Measurements from ENCODE around the gene PCP2.

The PCP2 gene

DNA sequence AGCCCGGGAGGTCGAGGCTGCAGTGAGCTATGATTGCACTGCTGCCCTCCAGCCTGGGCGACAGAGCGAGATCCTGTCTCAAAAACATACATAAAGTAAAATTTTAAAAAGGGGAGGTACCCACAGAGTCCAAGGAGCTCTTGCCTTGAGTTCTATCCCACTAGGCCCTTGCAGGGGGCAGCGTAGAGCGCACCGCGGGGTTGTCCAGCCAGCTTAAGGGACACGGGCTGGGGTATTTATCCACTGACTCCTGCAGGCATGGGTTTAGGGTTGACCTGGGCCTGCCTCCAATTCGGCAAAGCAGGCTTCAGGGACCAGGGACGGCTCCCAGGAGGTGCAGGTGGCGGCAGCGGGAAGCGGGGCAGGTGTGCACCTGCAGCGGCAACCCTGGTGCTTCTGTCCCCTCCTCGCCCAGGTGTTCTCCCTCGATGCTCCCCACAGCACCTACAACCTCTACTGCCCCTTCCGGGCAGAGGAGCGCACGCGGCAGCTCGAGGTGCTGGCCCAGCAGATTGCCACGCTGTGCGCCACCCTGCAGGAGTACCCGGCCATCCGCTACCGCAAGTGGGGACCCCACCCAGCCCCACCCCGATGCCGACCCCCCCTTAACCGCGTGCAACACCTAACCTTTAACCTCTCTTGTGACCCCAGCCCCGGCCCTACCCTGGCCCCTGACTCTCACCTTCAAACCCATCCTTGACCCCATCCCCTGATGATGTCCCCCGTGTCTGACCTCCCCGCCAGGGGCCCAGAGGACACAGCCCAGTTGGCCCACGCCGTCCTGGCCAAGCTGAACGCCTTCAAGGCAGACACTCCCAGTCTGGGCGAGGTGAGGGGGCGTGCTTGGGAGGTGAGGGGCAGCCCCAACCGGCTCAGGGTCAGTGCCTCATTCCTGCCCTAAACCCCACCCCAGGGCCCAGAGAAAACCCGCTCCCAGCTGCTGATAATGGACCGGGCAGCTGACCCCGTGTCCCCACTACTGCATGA lies 8.1 kb upstream of the PCP2 start:
- TF ChIP-seq, protein P1, sequence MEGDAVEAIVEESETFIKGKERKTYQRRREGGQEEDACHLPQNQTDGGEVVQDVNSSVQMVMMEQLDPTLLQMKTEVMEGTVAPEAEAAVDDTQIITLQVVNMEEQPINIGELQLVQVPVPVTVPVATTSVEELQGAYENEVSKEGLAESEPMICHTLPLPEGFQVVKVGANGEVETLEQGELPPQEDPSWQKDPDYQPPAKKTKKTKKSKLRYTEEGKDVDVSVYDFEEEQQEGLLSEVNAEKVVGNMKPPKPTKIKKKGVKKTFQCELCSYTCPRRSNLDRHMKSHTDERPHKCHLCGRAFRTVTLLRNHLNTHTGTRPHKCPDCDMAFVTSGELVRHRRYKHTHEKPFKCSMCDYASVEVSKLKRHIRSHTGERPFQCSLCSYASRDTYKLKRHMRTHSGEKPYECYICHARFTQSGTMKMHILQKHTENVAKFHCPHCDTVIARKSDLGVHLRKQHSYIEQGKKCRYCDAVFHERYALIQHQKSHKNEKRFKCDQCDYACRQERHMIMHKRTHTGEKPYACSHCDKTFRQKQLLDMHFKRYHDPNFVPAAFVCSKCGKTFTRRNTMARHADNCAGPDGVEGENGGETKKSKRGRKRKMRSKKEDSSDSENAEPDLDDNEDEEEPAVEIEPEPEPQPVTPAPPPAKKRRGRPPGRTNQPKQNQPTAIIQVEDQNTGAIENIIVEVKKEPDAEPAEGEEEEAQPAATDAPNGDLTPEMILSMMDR (conservative IDR thresholded peaks at IDR 0.05), result no peak

DNA sequence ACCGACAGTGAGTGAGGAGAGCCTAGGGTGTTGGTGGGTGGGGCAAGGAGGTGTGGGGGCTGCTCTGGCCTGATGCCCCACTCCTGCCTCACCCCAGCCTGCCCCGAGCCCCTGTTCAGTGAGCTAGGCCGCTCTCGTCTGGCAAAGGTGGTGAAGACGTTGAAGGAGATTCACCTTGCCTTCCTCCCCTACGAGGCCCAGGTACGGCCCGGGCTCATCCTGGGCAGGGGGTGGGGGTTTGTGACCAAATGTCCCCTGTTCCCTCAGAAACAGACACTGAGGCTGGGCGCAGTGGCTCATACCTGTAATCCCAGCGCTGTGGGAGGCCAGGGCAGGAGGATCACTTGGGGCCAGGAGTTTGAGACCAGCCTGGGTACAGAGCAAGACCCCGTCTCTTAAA lies 7.3 kb upstream of the PCP2 start:
- TF ChIP-seq, protein P1 (conservative IDR thresholded peaks at IDR 0.05), result no peak
- H3K27ac ChIP-seq, result no peak overlapping the region

More for the DNA sequence above, 8.1 kb upstream of the PCP2 start:
- H3K27ac ChIP-seq, result no peak overlapping the region

DNA sequence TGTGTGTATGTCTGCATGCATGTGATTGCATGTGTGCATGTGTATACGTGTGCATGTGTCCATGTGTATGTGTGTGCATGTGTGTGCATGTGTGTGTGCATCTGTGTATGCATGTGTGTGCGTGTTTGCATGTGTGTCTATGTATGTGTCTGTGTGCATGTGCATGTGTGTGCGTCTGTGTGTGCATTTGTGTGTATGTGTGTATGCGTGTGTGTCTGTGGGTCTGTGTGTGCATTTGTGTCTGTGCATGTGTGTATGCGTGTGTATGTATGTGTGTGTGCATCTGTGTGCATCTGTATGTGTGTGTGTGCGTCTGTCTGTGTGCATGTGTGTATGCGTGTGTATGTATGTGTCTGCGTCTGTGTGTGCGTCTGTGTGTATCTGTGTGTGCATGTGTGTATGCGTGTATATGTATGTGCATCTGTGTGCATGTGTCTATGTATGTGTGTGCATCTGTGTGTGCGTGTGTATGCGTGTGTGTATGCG lies 6.4 kb upstream of the PCP2 start:
- no peak overlapping the region for H3K27ac ChIP-seq

DNA sequence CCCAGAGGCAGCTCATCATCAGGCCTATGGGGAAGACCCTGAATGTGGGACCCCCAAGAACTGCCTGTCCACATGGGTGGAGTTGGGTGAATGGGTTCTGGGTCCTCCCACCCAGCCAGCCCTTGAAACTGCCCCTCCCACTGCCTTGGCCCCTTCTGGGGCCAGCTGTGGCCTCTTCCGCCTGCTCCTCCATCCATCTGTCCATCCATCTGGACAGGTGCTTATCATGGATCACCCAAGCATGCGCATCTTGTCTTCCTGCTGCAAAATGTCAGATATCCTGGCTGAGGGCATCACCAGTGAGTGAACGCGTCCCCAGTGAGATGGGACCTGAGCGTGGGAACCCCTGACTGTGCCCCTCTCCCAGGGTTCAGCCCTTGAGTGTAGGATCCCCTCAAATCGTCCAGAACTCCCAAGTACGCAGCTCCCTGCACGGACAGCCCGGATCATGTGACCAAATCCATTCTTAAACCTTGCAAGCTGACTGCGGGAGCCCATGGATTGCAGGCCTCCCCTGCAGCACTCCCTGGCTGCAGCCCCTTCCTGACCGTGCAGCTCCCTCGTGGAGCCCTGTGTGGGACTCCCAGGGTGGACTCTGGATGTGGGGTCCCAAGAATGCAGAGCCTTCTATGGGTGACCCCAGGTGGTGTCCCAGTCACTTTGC lies 5.4 kb upstream of the PCP2 start:
- no peak overlapping the region for H3K27ac ChIP-seq
- TF ChIP-seq, protein P1 (conservative IDR thresholded peaks at IDR 0.05), result no peak

More for the DNA sequence above, 6.4 kb upstream of the PCP2 start:
- TF ChIP-seq, protein P1 (conservative IDR thresholded peaks at IDR 0.05), result no peak

DNA sequence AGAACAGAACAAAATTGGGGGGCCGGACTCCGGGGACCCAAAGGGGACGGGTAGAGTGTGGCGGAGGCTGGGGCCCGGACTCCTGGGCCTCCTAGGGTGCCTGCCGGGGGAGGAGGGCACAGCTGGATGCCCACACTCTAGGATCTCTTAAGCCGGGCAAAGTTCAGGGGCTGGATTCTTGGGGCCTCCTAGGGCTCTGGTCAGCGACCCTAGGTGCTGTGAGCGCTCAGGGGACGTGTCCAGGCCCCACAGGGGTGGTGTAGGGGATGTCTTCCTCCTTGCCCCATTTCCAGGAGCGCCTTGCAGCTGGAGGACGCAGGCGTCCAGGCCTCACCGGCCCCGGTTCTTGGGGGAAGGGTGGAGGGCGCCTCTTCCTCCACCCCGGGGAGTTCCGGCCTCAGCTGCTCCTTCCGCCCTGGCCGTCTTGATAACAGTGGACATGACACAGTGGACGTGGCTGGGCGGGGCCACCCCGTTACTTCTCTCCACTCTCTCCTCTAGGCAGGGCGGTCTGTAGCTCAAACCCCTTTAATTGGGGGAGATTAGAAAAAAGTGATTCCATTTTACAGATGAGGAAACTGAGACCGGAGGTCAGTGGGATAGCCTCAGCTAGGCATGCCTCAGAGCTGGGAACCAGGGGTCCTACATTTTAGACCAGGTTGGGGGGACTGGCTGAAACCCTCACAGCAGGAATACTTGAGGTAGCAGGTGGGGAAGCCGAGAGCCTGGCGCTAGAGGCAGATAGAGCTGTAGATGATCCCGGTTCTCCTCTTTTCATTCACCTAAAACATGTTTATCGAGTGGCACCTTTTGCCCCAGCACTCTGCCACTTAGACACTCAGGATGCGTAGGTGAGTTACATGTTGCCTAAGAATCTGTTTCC lies 4.1 kb upstream of the PCP2 start:
- H3K27ac ChIP-seq, result no peak overlapping the region

DNA sequence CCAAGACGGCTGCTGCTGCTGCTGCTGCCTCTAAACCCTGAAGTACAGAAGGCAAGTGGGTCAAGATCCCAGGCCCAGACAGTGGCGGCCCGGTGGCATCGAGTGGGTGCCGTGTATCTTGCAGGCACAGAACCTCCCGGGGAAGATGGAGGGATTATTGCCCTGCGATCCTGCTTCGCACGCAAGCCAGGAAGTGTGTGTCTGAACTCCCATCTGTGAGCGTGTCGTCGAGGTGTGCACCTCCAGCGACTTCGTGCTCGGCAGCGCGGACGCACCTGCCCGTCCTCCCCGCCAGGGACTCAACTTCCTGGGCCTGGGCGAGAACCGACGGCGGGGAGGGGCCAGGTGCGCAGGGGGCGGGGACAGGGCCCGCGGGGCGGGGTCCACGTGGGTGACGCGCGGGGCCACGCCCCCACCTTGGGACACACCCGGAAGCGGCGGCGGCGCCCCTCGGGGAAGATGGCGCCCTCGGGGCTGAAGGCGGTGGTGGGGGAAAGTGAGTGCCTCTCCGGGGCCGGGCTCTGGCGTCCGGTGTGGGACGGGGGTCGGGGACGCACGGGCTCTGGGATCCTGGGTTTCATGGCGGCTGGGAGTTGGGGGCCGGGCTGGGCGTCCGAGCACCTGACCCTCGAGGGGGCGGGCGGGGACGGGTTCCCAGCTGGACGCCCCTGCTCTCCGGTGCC lies 3.3 kb upstream of the PCP2 start, which contains the start of gene STXBP2:
STXBP2 (plus strand) TSS at position 420 of the 683 bp plus-strand sequence; CDS start at position 460, 40 bp downstream.
- TF ChIP-seq, protein P1 (conservative IDR thresholded peaks at IDR 0.05), result no peak
- H3K27ac ChIP-seq, result no peak within 1 kb of the TSS

More for the DNA sequence above, 4.1 kb upstream of the PCP2 start:
- TF ChIP-seq, protein P1 (conservative IDR thresholded peaks at IDR 0.05), result no peak

Data from VCaP (cell line).